Eye (tissue), 1 donor: ENCODE measurements around the gene KCNJ1.

Experiments
- DNase-seq: peaks from one replicate; pipeline ENCODE4 v3.0.0-alpha.2; 2015

The KCNJ1 gene

GRCh38 chr11:128867277-128867676, at the start of gene KCNJ1:
Gene KCNJ1, minus strand, starts transcription at chr11:128867296. Its CDS starts 27,053 bp downstream, at chr11:128840243.
- DNase-seq: no peak

- DNase-seq: no peak
Observed at GRCh38 chr11:128916681-128917080, 49.6 kb upstream of the KCNJ1 start.

GRCh38 chr11:128916037-128916572, 49.0 kb upstream of the KCNJ1 start:
- no peak for DNase-seq

- DNase-seq: no peak
Observed at GRCh38 chr11:128915149-128915521, 48.0 kb upstream of the KCNJ1 start.

DNA sequence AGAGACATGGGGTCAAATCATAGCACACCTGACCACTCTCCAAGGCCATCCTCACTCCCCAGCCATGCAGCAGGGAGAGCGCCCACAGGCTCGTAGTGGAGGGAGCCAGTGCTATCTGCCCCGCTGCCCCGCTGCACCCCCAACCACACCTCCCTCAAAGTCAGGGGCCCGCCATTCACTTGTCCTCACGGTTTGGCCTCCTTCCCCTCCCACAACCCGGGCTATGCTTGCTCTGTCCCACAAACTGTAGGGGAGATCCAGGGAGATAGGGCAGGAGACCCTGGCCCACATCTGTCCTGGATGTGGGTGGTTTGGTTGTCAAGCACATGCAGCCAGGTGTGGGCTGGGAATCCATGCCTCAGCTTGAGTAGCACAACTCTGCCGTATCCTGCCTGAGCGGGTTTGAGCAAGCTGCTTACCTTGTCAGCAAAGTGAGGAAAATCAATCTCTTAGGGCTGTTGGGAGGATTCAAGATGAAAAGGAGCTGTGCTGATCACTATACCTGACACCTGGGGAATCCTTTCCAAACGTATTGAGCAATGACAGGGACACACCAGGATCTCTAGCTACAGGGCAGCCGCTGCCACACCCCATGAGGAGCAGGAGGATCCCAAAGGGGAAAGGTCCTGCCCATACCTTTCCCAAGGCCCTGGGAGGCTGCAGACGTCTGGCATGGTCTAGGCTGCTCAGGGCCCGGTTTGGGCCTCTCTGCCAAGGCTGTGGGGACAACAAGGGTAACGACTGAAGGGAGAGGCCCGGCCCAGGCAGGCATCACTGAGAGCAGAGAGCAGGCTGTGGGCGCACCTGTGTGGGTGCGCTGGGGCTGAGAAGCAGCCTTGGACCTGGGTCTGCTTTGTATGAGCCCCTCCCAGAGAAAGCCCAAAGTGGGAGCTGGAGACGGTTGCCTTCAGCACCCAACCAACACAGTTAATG, 47.4 kb upstream of the KCNJ1 start:
- no peak for DNase-seq

GRCh38 chr11:128913806-128914205, 46.7 kb upstream of the KCNJ1 start:
- no peak for DNase-seq

DNA sequence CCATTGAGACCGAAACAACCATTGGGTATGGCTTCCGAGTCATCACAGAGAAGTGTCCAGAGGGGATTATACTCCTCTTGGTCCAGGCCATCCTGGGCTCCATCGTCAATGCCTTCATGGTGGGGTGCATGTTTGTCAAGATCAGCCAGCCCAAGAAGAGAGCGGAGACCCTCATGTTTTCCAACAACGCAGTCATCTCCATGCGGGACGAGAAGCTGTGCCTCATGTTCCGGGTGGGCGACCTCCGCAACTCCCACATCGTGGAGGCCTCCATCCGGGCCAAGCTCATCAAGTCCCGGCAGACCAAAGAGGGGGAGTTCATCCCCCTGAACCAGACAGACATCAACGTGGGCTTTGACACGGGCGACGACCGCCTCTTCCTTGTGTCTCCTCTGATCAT, 44.6 kb upstream of the KCNJ1 start:
- DNase-seq: no peak

DNA sequence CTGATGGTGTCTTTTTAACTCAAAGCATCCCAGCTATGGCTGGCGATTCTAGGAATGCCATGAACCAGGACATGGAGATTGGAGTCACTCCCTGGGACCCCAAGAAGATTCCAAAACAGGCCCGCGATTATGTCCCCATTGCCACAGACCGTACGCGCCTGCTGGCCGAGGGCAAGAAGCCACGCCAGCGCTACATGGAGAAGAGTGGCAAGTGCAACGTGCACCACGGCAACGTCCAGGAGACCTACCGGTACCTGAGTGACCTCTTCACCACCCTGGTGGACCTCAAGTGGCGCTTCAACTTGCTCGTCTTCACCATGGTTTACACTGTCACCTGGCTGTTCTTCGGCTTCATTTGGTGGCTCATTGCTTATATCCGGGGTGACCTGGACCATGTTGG, 44.1 kb upstream of the KCNJ1 start:
- DNase-seq: no peak

DNA sequence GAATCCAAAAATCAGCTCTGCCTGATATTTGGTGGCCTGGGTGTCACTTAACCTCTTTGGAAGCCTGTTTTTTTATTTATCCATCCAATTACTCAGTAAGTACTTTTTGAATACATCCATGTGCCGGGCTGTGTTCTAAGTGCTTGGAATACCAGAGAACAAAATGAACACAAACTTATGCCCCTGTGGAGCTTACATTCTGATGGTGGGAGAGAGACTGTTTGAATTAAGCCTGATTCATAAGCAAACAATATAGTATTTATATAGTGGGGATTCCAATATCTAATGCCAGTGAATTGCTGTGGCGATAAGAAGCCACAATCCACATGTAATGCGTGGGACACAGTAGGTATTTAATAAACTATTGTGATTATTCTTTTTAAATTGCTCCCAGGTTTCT, 43.5 kb upstream of the KCNJ1 start:
- DNase-seq: no peak

DNA sequence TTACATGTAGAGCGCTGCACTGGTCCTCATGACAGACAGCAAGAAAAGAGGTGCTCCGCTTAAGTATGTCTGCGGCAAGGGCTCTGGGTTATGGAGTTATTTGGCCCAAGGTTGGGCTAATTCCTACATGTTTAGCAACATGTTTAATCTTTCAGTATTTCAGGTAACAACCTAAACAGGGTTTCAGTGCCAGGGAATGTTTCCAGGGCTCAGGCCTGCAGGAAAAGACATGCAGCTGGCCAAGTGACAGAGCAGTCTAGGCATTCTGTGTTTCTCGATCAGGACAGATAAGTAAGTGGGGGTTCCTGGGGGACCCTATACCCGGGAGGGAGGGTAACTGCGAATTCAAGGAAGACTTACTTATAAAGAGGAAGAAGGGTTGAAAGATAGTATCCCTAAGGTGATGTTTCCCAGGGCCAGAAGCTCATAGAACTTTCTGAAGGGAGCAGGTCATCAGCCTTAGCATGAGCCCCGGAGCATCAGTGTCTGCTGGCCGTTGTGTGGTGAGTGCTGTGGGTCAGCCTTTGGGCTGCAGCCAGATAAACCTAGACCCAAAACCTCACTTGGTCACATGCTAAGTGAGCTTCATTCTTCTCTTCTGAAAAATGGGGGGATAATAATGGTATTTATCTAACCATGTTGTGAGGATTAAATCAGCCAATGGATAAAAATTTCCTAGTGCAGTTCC, 42.5 kb upstream of the KCNJ1 start:
- DNase-seq: no peak

DNA sequence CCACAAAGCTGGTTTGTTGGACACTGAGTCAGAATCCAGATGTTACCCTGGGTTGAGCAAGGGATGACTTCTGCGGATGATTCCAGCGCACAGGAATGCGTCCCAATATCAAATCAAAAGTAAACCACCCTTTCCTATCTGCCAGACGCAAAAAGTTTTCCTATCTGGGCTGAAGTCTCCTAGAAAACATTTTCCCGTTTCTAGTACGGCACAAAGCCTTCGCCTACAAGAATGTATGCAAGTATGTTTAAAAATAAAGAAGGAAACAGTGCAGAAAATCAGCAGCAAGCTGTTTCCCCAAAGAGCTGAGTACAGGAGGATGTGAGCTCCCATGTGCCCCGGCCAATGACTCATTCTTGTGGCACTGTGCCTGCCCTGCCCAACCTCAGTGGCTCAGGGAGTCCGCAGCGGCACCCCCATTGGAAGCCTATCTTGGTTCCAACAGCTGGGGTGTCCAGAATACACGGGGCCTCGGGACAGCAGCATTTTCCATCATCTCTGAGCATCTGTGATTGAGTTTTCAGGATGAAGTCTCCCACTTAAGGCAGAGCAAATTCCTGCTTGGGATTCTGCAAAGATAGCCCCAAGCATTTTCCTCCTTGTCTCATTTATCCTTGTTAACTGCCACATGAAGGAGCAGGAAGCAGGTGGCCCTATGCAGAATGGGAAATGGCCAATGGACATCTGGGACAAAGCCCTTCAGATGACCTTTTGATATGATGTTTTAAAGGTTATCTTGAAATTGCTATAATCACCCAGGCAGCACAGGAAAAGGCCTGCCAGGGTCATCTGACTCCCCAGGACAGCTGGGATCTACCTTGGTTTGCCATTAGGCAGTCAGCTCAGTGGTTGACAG, 41.5 kb upstream of the KCNJ1 start:
- no peak for DNase-seq

DNA sequence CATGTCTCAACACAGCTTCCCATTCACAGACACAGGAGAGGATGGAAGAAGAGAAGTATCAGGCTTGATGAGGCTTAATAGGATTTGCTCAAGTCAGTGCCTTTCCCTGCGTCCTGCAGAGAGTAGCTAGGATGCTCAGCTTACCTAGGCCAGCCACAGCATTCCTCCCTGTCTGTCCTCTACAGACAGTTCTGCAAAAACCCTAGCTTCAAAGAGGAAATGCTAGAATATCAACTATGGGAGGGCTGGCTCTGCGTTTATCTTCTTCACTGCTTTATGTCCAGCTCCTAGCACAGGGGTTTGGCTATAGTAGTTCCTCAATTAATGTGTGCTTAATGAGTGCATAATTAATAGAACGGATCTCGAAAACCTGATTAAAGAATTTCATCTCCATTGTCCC, 40.5 kb upstream of the KCNJ1 start:
- no peak for DNase-seq

GRCh38 chr11:128906185-128907050, 39.3 kb upstream of the KCNJ1 start:
- DNase-seq: no peak

DNA sequence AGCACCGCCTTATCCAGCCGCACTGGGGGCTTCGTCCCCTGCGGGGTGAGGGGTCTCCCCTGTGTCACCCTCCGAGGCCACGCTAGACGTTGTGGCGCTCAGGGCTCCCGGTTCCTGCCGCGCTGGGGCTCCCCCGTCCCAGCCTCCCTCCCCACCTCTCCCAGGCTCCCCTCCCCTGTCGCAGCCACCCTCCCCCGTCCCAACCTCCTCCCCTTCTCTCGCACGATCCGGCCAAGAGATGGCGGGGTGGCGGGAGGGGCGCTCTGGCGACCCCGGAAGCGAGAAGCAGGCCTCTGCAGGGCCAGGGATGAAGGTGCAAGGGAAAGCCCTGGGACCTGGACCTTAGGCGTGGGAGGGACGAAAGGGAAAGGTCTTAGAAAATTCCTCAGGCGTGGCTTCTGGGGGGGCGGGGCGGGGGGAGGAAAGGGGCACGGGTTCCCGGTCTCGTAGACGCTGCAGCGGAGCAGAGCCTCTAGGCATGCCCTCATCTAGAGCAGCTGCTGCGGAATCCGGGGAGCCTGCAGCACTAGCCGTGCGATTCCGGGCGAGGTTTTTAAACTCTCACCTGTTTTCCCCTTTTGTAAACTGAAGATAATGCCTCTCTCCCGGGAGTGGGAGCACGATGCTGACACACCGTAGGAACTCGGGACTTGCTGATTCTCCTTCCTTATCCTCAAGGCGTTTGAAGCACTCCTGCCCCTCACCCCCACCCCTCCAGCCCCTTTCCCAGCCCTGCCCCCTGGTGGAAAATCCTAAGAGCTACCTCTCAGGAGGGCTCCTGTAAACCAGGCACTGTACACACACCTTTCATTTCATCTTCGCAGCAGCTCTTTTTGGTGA, 38.5 kb upstream of the KCNJ1 start:
- peak; percentile 76 for DNase-seq

DNA sequence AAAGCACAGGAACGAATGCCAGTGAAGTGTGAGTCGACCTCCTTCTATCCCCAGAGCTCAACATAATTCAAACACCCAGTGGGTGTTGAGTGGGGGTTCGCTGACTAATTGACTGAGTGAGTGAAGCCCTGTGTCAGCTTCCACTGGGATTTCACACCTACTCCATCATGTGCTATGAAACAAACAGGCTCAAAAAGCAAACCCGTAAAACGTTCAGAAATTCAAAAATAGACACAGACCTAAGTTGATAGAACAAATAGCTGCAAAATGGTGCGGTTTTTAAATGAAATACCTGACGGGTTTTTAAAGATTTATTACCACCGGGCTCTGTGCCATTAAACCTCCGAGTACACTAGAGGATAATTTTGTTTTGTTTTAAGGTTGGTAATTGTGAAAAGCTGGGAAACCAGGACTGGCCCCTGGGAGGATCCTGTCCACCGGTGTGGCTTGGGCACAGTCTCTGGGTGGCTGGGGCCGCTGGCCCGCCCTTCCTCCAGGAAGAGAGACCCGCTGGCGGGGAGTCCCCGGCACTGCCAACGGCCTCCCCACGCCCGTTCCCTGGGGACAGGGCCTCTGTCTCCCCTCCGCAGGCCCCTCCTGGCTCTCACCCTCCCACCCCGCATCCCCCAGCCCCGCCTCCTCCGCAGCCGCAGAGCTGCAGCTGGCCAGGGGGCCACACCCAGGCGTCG, 37.7 kb upstream of the KCNJ1 start:
- peak; percentile 70 for DNase-seq

DNA sequence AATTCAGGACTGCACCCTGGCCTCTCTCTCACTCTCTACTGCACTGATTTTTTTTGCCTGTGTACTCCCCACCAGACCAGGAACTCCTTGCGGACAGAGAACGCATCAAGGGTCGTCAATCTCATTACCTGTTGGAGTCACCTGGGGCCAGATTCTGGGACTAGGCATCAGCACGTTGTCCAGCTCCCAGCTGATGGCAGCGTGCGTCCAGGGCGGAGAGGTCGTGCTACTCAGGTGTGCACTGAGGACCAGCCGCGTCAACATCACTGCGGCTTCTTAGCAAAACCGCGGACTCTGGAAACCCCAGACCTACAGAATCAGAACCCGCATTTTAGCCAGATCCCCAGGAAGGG, 37.2 kb upstream of the KCNJ1 start:
- DNase-seq: no peak

DNA sequence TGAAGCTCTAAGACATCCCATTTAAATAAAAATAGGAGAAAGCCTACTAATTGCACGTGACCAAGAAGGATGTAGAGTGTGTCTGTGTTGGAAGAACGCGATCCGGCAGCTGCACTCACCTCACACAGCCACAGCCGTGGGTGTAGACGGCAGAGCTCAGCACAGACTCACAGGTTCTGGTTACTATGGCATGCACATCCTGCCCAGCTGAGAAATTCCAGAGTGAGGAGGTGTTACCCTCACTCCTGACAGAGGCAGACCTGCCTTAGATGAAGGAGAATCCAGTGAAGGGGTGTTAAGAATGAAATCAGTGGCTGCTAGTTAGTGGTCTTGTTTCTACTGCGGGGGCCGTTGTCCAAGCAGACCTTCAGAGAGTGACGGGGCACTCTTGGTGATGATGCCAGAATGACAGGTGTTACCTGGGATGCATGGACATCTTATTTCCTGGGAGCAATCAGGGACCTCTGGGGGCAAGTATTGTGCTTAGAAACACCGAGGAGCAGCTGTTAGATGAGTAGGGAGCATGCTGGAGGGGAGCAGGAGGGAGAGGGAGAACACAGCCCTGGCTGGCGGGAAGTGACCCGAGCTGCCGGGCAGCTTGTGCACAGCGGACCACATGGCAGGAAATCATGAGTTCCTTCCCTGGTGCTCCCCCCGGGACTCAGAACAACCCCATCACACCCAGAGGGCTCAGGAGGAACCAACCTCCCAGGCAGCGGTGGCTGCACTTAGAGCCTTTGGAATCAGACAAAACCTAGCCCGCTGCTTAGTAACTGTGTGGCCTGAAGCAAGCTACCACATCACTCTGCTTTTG, 36.4 kb upstream of the KCNJ1 start:
- peak; percentile 60 for DNase-seq

DNA sequence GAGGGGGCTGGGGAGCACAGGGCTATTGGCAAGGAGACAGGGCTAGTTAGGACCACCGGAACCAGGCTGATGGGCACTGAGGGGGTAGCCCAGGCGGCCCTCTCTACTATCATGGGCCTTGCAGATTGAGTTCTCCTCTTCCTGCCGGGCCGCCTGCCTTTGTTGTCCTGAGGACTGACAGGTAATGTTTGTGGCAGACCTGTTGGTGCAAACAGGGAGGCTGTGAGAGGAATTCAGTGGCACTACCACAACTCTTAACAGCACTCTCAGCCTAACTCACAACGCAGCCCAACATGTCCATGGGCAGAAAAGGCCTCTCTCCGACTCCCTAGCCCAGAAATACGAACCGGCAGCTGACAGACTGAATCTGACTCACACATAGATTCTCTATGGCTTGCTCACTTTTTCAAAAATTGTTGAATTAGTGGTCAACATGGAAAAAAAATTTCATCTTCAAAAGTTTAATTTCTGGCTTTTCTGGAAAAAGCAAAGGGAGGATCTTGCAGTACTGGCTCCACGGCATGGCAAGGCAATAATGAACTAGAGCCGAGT, 35.5 kb upstream of the KCNJ1 start:
- no peak for DNase-seq
